Measurements from ENCODE around the gene CES2. TPM values are rescaled to one million over a fixed set of nuclear protein-coding genes. Genes with fewer than 3 reads are reported as not detected.

Gene CES2
- total and polyA plus RNA-seq, 9 of the 15 experiments (the other 6 are each of a cell fraction or from before 2014, with no cell fraction given): 2.2 to 37.9 (median 24.4) TPM

GRCh38 chr16:66908762-66909559 is 26.4 kb upstream of the CES2 start:
- no peak for ATAC-seq
- 50% methylated on average over 9 of the region's 14 CpGs for WGBS (ENCODE audit: insufficient coverage, low coverage, missing lambda C conversion rate)
- H3K4me3 ChIP-seq: no peak overlapping the region
- peak; percentile 65 for TF ChIP-seq ADNP (tag; IDR thresholded peaks at IDR 0.05)
- TF ChIP-seq ESRRA (IDR thresholded peaks at IDR 0.05; ENCODE audit: borderline replicate concordance, low read depth): peak; percentile 85
- no peak for TF ChIP-seq ZEB2 (IDR thresholded peaks at IDR 0.05)
- TF ChIP-seq RBM15 (IDR thresholded peaks at IDR 0.05; ENCODE audit: insufficient read depth, low read length): no peak
- no peak for TF ChIP-seq YBX1 (IDR thresholded peaks at IDR 0.05)
- no peak for TF ChIP-seq USF1 (CRISPR knock-in tag; IDR thresholded peaks at IDR 0.05)
- no peak for TF ChIP-seq CHD4 (IDR thresholded peaks at IDR 0.05; ENCODE audit: insufficient read depth, insufficient replicate concordance, low read depth, low read length, poor library complexity, severe bottlenecking)
- peak; percentile 78 for TF ChIP-seq BCOR (IDR thresholded peaks at IDR 0.05)
- TF ChIP-seq TAF1 (IDR thresholded peaks at IDR 0.05; ENCODE audit: control insufficient read depth, extremely low read depth, insufficient read depth, low read length, severe bottlenecking): no peak
- peak; percentile 68 to 71 for TF ChIP-seq KDM1A (IDR thresholded peaks at IDR 0.05)
- TF ChIP-seq RBM25 (IDR thresholded peaks at IDR 0.05; ENCODE audit: low read depth, low read length, severe bottlenecking): peak; percentile 83
- POLR2A ChIA-PET: interaction anchor here (0.9 to 2.4 kb wide), 2 partner anchors 19 to 59 kb away, joined by 3 to 10 read pairs; no protein-coding TSS in a partner anchor
- CTCF ChIA-PET (ENCODE audit: low intra/inter-chr PET ratio): no interaction called here
- intact Hi-C loops (cut with micrococcal nuclease): no loop called here
- H3K9ac ChIP-seq (ENCODE audit: insufficient read depth in 1 of 2, low read depth in 2 of 2, low read length in 2 of 2): no peak overlapping the region
- no peak for FAIRE-seq
- in situ Hi-C loops (cut with MboI): no loop called here
- peaks cover 13 to 29% of the 10 kb centered on the region in 2 experiments; a peak in 4 of 5 replicates for H3K4me1 ChIP-seq (replicated peaks in 1 of 2; ENCODE audit: control insufficient read depth in 2 of 2, insufficient read depth in 2 of 2, low read length in 2 of 2)
- H3K4me2 ChIP-seq (ENCODE audit: insufficient read depth, low read length): no peak overlapping the region
- no peak overlapping the region for H3K27ac ChIP-seq (ENCODE audit: extremely low read depth, low read depth, low read length)
- H2AFZ ChIP-seq (ENCODE audit: low read depth, low read length): no peak overlapping the region
- H3K9me1 ChIP-seq (ENCODE audit: control insufficient read depth, insufficient read depth, low read length): no peaks in the 10 kb centered on the region
- H4K20me1 ChIP-seq (replicated peaks; ENCODE audit: control insufficient read depth, insufficient read depth, low read length): no peaks in the 10 kb centered on the region
- no peaks in the 10 kb centered on the region for H3K79me2 ChIP-seq (ENCODE audit: control insufficient read depth, insufficient read depth, low read length)
- H3K36me3 ChIP-seq (ENCODE audit: control insufficient read depth, insufficient read depth, low read length): no peaks in the 10 kb centered on the region
- BruUV-seq (replicated peaks): no TSS peak
- DNase-seq (ENCODE audit: extremely low read depth in 1 of 4, low spot score in 3 of 4): no peak
- H3K9me3 ChIP-seq (replicated peaks; ENCODE audit: control insufficient read depth, insufficient read depth, low read depth, low read length): no peaks in the 10 kb centered on the region
- peaks cover 0 to 9% of the 10 kb centered on the region in 2 experiments; a peak in 2 of 5 replicates for H3K27me3 ChIP-seq (ENCODE audit: control insufficient read depth in 2 of 2, insufficient read depth in 2 of 2, low read length in 2 of 2)
